Body of pancreas (tissue), 4 donors: ENCODE results near the gene PLA2G2C.

Experiments used
- POLR2A ChIP-seq, 3 donors: fragments of 450-650 bp; IDR thresholded peaks; one replicate each; pipeline ENCODE4 v1.6.1; 2016; ENCODE audit warnings: antibody characterized with exemption in 3 of 3, mild to moderate bottlenecking in 2 of 3
- TF ChIP-seq, protein P1 (sequence below), 7 experiments: fragments of 450-650 bp in 4 of 7; fragments of 200-600 bp in 3 of 7; sonication (generic) in 3 of 7; IDR thresholded peaks; one replicate each; pipeline ENCODE4 v1.5.1; 2016 to 2019; ENCODE audit warnings: antibody characterized with exemption in 7 of 7

DNA sequence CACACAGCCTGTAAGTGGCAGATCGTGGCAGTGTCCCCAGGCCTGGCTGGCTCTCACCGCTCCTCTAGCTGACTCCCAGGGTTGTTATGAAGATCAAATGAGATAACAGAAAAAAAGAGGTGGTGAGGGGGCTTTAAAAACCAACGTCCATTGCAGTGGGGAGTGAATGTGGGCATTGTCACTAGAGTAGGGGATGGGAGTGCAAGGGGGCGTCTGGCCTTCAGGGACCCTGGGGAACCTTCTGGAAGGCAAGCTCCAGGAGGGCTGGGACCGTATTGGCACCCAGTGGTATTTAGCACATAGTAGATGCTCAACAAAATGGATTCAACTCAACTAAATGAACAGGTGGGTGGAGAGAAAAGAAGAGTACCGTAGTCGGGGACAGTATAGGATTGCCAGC, 70.4 kb downstream of the PLA2G2C start:
- TF ChIP-seq, protein P1, sequence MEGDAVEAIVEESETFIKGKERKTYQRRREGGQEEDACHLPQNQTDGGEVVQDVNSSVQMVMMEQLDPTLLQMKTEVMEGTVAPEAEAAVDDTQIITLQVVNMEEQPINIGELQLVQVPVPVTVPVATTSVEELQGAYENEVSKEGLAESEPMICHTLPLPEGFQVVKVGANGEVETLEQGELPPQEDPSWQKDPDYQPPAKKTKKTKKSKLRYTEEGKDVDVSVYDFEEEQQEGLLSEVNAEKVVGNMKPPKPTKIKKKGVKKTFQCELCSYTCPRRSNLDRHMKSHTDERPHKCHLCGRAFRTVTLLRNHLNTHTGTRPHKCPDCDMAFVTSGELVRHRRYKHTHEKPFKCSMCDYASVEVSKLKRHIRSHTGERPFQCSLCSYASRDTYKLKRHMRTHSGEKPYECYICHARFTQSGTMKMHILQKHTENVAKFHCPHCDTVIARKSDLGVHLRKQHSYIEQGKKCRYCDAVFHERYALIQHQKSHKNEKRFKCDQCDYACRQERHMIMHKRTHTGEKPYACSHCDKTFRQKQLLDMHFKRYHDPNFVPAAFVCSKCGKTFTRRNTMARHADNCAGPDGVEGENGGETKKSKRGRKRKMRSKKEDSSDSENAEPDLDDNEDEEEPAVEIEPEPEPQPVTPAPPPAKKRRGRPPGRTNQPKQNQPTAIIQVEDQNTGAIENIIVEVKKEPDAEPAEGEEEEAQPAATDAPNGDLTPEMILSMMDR (IDR thresholded peaks at IDR 0.05): no peak
- no peak for TF ChIP-seq POLR2A (IDR thresholded peaks at IDR 0.05)
